H1 (cell line): Measurements from ENCODE around the gene GID4. TPM values are rescaled to one million over a fixed set of nuclear protein-coding genes. Genes with fewer than 3 reads are reported as not detected.

Source experiments
- TAF7 ChIP-seq: optimal IDR thresholded peaks from 2 replicates; pipeline ENCODE3; 2011; ENCODE audit warnings: low read depth, mild to moderate bottlenecking, inconsistent platforms, low read length, moderate library complexity, borderline replicate concordance
- TEAD4 ChIP-seq: IDR thresholded peaks from 2 replicates; pipeline ENCODE4 v1.6.1; 2012; ENCODE audit warnings: low read depth, low read length, inconsistent platforms, mixed read lengths
- polyA plus RNA-seq, 7 experiments: library from polyadenylated mRNA; depleted of rRNA in 3 of 7; stranded (reverse) in 5 of 7; unstranded in 2 of 7; fragments of >200 nt in 5 of 7; fragments of 200-250 nt in 2 of 7; gene quantifications; 1 replicate in 5 of 7; 2 replicates in 1 of 7; 4 replicates in 1 of 7; pipeline versions ENCODE4 v1.2.1 to v1.2.3, GENCODE V29; 2011 to 2013; ENCODE audit warnings: missing spikeins in 2 of 7, mixed read lengths in 2 of 7
- total RNA-seq: library from RNA; stranded (reverse); fragmentation: NEBNext Ultra II Directional; extraction: Animal tissue kit (Norgen Biotek cat#: 25700); gene quantifications from 2 replicates; pipeline ENCODE4 v1.2.1, GENCODE V29; 2021
- TF ChIP-seq, protein P1 (sequence below): fragments of 300-600 bp; sonication (generic); IDR thresholded peaks from 2 replicates; pipeline ENCODE4 v1.7.1; 2012; ENCODE audit warnings: low read length, moderate library complexity, mild to moderate bottlenecking, inconsistent platforms; ENCODE audit not compliant: insufficient replicate concordance

The GID4 gene
- total and polyA plus RNA-seq, 2 of the 8 experiments (the other 6 are each of a cell fraction or from before 2014, with no cell fraction given), result 5.6 to 15.0 TPM

GRCh38 chr17:18025945-18026776 lies 13.0 kb upstream of the GID4 start (continued):
- TF ChIP-seq, protein P1, sequence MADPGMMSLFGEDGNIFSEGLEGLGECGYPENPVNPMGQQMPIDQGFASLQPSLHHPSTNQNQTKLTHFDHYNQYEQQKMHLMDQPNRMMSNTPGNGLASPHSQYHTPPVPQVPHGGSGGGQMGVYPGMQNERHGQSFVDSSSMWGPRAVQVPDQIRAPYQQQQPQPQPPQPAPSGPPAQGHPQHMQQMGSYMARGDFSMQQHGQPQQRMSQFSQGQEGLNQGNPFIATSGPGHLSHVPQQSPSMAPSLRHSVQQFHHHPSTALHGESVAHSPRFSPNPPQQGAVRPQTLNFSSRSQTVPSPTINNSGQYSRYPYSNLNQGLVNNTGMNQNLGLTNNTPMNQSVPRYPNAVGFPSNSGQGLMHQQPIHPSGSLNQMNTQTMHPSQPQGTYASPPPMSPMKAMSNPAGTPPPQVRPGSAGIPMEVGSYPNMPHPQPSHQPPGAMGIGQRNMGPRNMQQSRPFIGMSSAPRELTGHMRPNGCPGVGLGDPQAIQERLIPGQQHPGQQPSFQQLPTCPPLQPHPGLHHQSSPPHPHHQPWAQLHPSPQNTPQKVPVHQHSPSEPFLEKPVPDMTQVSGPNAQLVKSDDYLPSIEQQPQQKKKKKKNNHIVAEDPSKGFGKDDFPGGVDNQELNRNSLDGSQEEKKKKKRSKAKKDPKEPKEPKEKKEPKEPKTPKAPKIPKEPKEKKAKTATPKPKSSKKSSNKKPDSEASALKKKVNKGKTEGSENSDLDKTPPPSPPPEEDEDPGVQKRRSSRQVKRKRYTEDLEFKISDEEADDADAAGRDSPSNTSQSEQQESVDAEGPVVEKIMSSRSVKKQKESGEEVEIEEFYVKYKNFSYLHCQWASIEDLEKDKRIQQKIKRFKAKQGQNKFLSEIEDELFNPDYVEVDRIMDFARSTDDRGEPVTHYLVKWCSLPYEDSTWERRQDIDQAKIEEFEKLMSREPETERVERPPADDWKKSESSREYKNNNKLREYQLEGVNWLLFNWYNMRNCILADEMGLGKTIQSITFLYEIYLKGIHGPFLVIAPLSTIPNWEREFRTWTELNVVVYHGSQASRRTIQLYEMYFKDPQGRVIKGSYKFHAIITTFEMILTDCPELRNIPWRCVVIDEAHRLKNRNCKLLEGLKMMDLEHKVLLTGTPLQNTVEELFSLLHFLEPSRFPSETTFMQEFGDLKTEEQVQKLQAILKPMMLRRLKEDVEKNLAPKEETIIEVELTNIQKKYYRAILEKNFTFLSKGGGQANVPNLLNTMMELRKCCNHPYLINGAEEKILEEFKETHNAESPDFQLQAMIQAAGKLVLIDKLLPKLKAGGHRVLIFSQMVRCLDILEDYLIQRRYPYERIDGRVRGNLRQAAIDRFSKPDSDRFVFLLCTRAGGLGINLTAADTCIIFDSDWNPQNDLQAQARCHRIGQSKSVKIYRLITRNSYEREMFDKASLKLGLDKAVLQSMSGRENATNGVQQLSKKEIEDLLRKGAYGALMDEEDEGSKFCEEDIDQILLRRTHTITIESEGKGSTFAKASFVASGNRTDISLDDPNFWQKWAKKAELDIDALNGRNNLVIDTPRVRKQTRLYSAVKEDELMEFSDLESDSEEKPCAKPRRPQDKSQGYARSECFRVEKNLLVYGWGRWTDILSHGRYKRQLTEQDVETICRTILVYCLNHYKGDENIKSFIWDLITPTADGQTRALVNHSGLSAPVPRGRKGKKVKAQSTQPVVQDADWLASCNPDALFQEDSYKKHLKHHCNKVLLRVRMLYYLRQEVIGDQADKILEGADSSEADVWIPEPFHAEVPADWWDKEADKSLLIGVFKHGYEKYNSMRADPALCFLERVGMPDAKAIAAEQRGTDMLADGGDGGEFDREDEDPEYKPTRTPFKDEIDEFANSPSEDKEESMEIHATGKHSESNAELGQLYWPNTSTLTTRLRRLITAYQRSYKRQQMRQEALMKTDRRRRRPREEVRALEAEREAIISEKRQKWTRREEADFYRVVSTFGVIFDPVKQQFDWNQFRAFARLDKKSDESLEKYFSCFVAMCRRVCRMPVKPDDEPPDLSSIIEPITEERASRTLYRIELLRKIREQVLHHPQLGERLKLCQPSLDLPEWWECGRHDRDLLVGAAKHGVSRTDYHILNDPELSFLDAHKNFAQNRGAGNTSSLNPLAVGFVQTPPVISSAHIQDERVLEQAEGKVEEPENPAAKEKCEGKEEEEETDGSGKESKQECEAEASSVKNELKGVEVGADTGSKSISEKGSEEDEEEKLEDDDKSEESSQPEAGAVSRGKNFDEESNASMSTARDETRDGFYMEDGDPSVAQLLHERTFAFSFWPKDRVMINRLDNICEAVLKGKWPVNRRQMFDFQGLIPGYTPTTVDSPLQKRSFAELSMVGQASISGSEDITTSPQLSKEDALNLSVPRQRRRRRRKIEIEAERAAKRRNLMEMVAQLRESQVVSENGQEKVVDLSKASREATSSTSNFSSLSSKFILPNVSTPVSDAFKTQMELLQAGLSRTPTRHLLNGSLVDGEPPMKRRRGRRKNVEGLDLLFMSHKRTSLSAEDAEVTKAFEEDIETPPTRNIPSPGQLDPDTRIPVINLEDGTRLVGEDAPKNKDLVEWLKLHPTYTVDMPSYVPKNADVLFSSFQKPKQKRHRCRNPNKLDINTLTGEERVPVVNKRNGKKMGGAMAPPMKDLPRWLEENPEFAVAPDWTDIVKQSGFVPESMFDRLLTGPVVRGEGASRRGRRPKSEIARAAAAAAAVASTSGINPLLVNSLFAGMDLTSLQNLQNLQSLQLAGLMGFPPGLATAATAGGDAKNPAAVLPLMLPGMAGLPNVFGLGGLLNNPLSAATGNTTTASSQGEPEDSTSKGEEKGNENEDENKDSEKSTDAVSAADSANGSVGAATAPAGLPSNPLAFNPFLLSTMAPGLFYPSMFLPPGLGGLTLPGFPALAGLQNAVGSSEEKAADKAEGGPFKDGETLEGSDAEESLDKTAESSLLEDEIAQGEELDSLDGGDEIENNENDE, result no peak
- TF ChIP-seq TEAD4 (no peak), TAF7 (no peak)
- TF ChIP-seq, all 59 proteins: peak for 0
